ENCODE data around the gene STEAP2.
"Not testable (repeated sequence)": the region's sequence is repeated elsewhere in the genome, so short reads cannot be mapped to it uniquely, and the experiment has no call there.

STEAP2 gene

GRCh38 chr7:90238022-90238421 is 26.5 kb downstream of the STEAP2 start:
- no peak for DNase-seq (ENCODE audit: low spot score)

DNA sequence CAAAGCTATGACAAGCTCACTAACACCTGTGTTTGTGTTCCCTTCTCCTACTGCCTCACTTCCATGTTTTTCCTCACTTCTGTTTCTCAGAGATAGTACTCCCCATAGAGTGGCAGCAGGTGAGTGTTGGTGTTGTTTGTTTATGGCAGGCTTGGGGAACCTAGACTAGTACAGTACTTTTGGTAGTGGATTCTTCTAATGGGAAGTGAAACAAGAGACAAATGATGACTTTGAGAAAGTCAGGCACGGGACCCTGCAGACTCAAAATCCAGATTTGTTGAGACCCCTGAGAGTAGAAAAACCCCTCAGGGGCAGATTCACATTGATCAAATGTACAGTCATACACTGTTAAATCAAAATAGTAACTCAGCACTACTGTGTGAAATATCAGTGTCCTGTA is 27.0 kb downstream of the STEAP2 start:
- DNase-seq (ENCODE audit: low spot score): no peak

DNA sequence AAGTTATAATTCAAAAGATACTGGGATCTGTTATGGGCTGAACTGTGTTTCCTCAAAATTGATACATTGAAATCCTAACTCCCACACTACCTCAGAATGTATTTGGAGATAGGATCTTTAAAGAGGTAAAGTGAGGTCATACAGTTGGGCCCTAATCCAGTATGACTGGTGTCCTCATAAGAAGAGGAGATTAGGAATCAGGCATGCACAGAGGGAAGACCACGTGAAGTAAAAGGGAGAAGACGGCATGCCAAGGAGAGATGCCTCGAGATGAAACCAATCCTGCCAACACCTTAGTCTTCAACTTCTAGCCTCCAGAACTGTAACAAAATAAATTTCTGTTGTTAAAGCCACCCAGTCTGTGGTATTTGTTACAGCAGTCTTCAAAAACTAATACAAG is 27.5 kb downstream of the STEAP2 start:
- DNase-seq (ENCODE audit: low spot score): no peak

- DNase-seq (ENCODE audit: low spot score): no peak
Measured at GRCh38 chr7:90239625-90240228, 28.2 kb downstream of the STEAP2 start.

DNA sequence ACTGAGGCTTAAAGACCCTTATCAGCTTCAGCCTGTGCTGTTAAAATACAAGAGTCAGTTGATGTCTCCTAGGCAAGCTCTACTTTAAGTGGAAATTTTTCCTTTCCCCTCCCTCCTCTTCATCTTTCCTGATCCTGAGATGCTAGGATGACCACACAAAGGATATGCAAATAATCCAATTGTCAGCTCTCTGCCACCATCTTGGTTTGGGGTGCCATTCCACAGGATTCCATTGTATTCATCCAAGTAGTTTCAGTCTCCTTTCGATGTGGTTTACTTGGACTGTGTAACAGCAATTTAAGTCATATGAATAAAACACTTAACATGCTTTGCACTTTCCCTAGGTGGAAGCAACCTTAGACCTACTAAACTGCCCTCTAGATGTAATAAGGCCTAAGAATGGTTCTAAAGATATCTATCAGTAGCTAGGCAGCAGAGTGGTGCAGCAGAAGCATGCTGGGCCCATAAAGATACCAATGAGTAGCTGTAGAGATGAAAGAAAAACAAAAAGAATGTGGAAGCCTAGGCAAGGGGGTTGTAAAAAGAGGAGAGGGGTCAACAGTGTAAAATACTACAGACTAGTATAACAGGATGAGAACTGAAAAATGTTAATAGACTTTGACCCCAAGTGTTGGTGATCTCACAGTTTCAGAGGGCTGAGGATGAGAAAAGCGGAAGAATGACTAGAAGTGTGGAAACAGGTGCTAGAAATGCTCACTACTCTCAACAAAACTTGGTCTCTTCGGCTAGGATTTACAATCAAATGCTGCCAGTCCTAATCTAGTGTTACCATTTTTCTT is 31.0 kb downstream of the STEAP2 start:
- no peak for DNase-seq (ENCODE audit: low spot score)

DNA sequence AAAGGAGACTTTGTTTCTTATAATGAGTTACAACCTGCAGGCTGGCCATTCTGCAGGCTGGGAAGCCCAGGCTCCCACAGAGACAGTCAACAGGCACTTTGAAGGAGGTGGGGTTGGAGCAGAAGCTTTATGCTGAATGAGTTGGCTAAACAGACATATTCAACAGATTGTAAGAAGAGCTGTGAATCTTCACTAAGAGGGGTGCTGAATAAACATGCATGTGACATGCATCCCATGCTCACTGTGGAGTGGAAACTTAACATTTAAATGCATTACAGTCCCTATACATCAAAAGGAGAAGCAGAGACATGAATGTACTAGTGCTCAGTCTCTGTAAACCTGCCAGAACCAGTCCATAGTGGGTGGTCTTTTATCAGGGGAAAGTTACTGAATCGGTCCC is 32.0 kb downstream of the STEAP2 start:
- no peak for DNase-seq (ENCODE audit: low spot score)

GRCh38 chr7:90244565-90244908 is 33.0 kb downstream of the STEAP2 start:
- no peak for DNase-seq (ENCODE audit: low spot score)

DNA sequence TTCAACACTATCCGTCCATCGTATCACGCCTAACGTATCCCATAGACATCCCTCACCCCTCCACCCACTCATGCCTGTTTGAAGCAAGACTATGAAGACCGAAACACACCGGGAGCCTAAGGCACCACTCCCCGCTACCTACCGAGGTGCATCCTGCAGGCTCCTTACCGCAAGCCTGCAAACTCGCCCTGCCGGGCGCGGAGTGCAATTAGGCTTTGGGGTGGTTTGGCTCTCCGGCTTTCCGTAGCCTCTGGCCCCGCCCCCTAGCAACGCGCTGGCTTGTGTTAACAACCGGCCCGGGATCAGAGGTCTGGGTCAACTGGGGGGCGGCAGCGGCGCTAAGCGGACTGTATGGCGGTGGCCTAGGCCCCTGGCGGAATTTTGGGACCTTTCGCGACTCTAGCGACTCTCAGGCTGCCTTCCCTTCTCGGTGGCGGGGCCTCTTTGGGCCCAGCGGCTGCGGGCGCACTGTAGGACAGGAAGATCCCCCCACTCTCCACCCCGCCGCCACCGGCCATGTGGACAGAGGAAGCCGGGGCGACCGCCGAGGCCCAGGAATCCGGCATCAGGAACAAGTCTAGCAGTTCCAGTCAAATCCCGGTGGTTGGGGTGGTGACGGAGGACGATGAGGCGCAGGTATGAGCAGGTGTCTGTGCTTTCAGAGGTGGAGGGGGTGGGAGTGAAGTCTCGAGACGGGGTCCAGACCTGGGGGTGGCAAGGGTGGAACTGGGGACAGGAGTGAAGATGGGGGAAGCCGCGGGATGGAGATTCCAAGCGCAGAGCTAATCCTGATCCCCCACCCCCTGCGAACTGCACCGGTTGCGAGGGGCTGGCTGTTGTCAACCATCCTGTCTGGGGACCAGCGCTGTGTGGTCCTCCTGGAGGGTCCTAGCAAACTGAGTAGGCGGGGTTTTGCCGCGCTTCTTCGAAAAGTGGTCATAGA is 33.6 kb downstream of the STEAP2 start, which contains the start of gene CFAP69:
CFAP69 (plus strand) TSS at position 266 of the 943 bp plus-strand sequence; CDS start at position 517, 251 bp downstream.
- DNase-seq (ENCODE audit: low spot score): peak; percentile 68

DNA sequence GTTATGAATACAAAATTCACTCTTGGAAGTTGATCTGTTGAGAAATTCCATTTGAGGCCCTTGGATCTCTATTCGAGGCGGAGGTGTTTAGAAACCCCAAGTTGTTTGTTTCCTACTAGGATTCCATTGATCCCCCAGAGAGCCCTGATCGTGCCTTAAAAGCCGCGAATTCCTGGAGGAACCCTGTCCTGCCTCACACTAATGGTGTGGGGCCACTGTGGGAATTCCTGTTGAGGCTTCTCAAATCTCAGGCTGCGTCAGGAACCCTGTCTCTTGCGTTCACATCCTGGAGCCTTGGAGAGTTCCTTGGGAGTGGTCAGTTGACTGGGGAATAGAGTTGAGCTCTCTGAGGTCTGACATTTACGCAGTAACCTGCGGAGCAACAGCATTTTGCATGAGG is 34.6 kb downstream of the STEAP2 start:
- no peak for DNase-seq (ENCODE audit: low spot score)

DNA sequence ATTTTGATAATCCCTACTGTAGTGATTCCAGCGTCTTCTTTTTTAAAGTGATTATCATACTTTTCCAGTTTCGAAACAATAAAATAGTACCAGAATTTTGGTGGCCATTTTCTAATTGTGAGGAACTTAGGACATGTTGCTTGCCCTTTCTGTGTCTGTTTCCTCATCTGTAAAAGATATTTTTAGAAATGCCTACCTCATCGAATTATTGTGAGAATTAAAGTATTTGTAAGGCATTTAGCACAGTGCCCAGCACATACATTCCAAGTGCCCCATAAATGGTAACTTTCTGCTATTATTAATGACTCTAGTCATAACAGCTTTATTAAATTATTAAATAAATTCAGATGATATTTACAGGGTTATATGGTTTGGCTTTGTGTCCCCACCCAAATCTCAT is 37.2 kb downstream of the STEAP2 start:
- DNase-seq (ENCODE audit: low spot score): no peak

DNA sequence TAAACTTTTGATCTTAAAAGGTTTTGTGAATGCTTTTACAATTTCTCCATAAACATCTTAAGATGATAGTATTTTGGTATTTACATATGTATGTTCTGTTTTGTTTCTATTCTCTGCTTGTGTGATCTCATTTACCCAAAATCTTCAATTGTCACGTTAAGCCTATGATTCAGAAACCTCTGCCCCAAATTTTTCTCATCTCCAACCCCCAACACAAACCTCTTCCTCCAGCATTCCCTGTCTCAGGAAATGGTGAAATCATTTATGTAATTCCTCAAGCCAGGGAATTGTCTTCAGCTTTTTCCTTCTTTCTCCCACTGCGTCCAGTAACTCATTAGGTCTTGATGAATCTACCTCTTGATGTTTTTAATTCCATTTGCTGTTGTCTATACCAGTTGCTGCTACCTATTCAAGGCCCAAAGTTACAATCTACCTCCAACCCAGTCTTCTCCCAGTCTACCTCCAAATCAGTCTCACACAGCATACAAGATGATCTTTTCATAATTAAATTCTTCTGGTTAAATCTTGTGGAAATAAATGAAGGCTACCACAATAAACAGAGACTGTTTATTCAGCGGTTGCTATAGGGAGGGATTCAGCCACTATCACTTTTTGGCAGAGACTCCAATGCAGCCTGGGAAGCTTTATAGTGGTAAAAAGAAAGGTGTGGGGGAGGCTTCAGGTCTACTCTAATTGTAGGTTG is 39.2 kb downstream of the STEAP2 start:
- DNase-seq (ENCODE audit: low spot score): no peak

DNA sequence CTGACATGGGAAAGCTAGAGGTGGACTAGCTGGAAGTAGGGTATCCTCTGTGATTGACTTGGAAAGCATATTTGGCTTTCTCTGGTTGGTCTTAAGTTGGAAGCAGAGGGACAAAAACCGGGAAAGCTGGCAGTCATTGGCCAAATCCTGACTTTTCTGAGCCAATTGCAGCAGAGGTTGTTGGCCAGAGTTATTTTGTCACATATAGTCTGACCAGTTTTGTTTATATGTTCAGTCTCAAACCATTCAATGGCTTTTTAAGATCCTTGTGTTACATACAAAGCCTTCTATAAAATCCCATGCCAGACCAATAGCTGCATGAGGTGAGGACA is 39.7 kb downstream of the STEAP2 start:
- no peak for DNase-seq (ENCODE audit: low spot score)

- DNase-seq (ENCODE audit: low spot score): not testable (repeated sequence)
Measured at GRCh38 chr7:90256011-90256410, 44.5 kb downstream of the STEAP2 start.

DNA sequence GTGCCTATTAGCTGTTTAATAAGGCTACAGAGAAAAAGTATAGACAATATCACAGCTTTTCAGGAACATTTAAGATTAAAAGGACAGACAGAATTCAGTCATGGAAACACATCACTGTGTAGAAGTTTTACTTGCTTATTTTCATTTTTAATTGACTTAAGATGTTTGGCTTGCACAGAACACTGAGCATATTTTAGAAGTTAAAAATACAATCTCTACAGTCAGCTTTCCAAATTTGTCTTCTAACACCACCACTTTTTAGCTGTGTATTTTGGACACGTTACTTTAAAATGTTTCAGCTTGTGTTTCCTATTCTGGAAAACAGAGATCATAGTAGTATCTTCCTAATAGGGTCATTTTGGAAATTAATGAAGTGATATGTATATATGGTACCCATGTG is 45.2 kb downstream of the STEAP2 start:
- no peak for DNase-seq (ENCODE audit: low spot score)

GRCh38 chr7:90261441-90261840 is 49.9 kb downstream of the STEAP2 start:
- DNase-seq (ENCODE audit: low spot score): no peak

DNA sequence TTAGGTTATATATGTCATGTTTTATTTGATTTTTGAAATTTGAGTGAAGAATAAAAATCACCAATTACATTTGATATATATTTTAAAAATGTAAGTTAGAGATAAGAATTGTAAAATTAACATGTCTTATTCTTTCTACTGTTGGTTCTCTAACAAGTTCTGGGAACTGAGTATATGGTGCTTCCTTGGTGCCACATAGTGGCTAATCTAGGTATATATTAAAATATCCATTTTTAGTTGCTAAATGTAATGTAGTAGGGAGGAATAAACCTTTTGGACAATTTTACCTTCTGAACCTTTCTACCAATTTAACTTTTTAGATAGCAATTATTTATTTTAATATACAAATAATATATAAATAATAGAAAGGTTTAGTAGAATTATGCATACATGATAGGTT is 50.9 kb downstream of the STEAP2 start:
- DNase-seq (ENCODE audit: low spot score): no peak

DNA sequence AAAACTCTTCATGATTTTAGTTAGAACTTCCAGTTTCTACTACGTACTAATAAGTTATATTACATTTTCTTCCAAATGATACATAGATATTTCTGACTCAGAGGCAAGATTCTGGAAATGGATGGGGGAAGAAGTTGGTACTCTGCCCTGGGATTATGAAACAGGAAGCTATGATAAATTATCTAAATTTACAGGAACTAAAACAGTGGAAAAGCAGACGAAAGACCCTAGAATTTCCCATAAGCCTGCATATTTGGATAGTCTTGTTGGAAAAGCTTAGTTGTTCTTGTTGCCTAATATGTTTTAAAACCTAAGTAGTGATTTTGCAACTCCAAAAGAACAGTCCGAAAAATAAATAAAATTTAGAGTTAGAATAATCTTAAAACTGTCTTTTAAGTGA is 55.3 kb downstream of the STEAP2 start:
- no peak for DNase-seq (ENCODE audit: low spot score)

DNA sequence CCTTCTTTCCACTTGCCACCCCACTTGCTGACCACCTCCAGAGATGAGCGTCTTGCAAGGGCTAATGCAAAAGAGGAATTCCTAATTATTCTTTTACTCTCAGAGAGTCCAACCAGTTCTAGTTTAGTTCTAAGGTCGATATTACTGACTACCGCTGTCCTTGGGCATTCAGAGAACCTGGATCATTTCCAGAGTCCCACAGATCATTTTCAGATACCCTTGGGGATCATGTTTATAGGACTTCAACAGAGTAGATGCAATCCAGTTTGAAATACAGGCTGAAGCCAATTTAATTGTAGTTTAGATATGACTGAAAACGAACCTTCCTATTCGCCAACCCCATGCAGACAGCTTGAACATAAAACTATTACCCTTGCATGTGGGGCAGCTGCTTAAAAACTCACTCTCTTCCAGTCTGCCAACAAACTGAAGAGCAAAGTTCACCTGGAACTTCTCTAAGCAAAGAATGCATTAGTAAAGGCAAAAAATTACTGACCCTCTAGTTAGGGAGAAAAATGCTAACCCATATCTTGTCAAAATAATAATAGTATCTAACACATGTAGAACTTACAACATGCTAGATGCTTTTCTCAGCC is 55.8 kb downstream of the STEAP2 start:
- no peak for DNase-seq (ENCODE audit: low spot score)

- DNase-seq (ENCODE audit: low spot score): no peak
Measured at GRCh38 chr7:90269163-90269562, 57.6 kb downstream of the STEAP2 start.

- DNase-seq (ENCODE audit: low spot score): no peak
Measured at GRCh38 chr7:90270431-90271178, 59.1 kb downstream of the STEAP2 start.

- DNase-seq (ENCODE audit: low spot score): no peak
Measured at GRCh38 chr7:90271753-90272152, 60.2 kb downstream of the STEAP2 start.
